H1 (cell line): Measurements from ENCODE around the gene PGP. TPM values are rescaled to one million over a fixed set of nuclear protein-coding genes. Genes with fewer than 3 reads are reported as not detected.

Experiments used
- CTCF ChIA-PET: fragments of 300-600 bp; sonication (Branson Sonifier 250); formaldehyde crosslinking; loops from one replicate; lab custom pipeline; 2021; ENCODE audit not compliant: partially characterized antibody; lab: Charles Lee
- POLR2A ChIA-PET: fragments of 300-600 bp; sonication (Branson Sonifier 250); formaldehyde crosslinking; loops from one replicate; lab custom pipeline; 2021; ENCODE audit warnings: inconsistent platforms; ENCODE audit not compliant: partially characterized antibody; lab: Charles Lee
- DNase-seq, 2 experiments: peaks; one replicate each; pipeline versions ENCODE4 v3.0.0 to v3.0.0-alpha.2; 2010 to 2022; ENCODE audit warnings: low spot score in 2 of 2, low read depth in 1 of 2, mixed read lengths in 1 of 2
- FAIRE-seq: peaks from 2 replicates; lab custom pipeline; 2011; peaks lifted over from hg19 to GRCh38; lab: Jason Lieb, UNC
- H2AFZ ChIP-seq: 2 replicates; pipeline ENCODE4 v1.8.1; 2012; ENCODE audit warnings: low read length, inconsistent platforms
- H2AK5ac ChIP-seq: 2 replicates; pipeline ENCODE4 v1.6.1; 2013; ENCODE audit warnings: low read depth, low read length
- H2BK120ac ChIP-seq: replicated peaks from 2 replicates; pipeline ENCODE3; 2013; ENCODE audit warnings: low read depth, low read length, inconsistent platforms
- H2BK12ac ChIP-seq: 2 replicates; pipeline ENCODE4 v1.6.1; 2013; ENCODE audit warnings: low read depth, low read length
- H2BK15ac ChIP-seq: 2 replicates; pipeline ENCODE4 v1.6.1; 2013; ENCODE audit warnings: low read length
- H2BK20ac ChIP-seq: 2 replicates; pipeline ENCODE4 v1.6.1; 2013; ENCODE audit warnings: low read length
- H2BK5ac ChIP-seq: 2 replicates; pipeline ENCODE4 v1.6.1; 2013; ENCODE audit warnings: low read depth, low read length
- H3K14ac ChIP-seq: 2 replicates; pipeline ENCODE4 v1.6.1; 2013; ENCODE audit warnings: inconsistent platforms; ENCODE audit not compliant: insufficient read length
- H3K18ac ChIP-seq: 2 replicates; pipeline ENCODE4 v1.6.1; 2013; ENCODE audit warnings: low read length; ENCODE audit errors: extremely low read depth
- H3K23ac ChIP-seq: 2 replicates; pipeline ENCODE4 v1.6.1; 2013; ENCODE audit warnings: inconsistent platforms; ENCODE audit not compliant: insufficient read length
- H3K23me2 ChIP-seq: 2 replicates; pipeline ENCODE4 v1.6.1; 2013; ENCODE audit warnings: low read depth, low read length
- H3K27ac ChIP-seq: 2 replicates; pipeline ENCODE4 v1.6.1; 2011; ENCODE audit warnings: low read depth, low read length, inconsistent platforms
- H3K27me3 ChIP-seq, 4 experiments: replicated peaks in 1 of 4; 1 replicate in 1 of 4; 2 replicates in 3 of 4; pipeline versions ENCODE4 v1.6.1 to v1.8.1; 2011 to 2013; ENCODE audit warnings: low read length in 3 of 4, mild to moderate bottlenecking in 3 of 4, inconsistent platforms in 2 of 4, mixed read lengths in 2 of 4, moderate library complexity in 1 of 4; ENCODE audit not compliant: control insufficient read depth in 3 of 4, insufficient read depth in 3 of 4; ENCODE audit errors: extremely low read depth in 1 of 4
- H3K36me3 ChIP-seq, 4 experiments: 2 replicates each; pipeline versions ENCODE4 v1.6.1 to v1.8.1; 2011 to 2013; ENCODE audit warnings: mild to moderate bottlenecking in 4 of 4, low read length in 3 of 4, moderate library complexity in 2 of 4, control low read depth in 1 of 4, inconsistent platforms in 1 of 4; ENCODE audit not compliant: insufficient read depth in 4 of 4, control insufficient read depth in 2 of 4
- H3K4ac ChIP-seq: replicated peaks from 2 replicates; pipeline ENCODE3; 2013; ENCODE audit warnings: low read length, low read depth, mixed read lengths, inconsistent platforms; ENCODE audit not compliant: insufficient read length
- H3K4me1 ChIP-seq, 4 experiments: replicated peaks in 1 of 4; 1 replicate in 1 of 4; 2 replicates in 3 of 4; pipeline versions ENCODE4 v1.6.1 to v1.8.1; 2011 to 2013; ENCODE audit warnings: low read length in 3 of 4, inconsistent platforms in 2 of 4, mixed read lengths in 1 of 4; ENCODE audit not compliant: insufficient read depth in 4 of 4, control insufficient read depth in 3 of 4
- H3K4me2 ChIP-seq, 2 experiments: 2 replicates each; pipeline versions ENCODE4 v1.6.1 to v1.8.1; 2011 to 2013; ENCODE audit warnings: low read depth in 2 of 2, low read length in 2 of 2, control low read depth in 1 of 2, inconsistent platforms in 1 of 2, mild to moderate bottlenecking in 1 of 2; ENCODE audit not compliant: insufficient read depth in 1 of 2
- H3K4me3 ChIP-seq, 4 experiments: fragments of 200-600, 300-600 bp in 1 of 4; sonication (generic), shearing (Covaris generic), sonication (Bioruptor Twin) in 1 of 4; 2 replicates each; pipeline versions ENCODE4 v1.5.1 to v1.8.1; 2011 to 2016; ENCODE audit warnings: low read length in 4 of 4, low read depth in 3 of 4, control low read depth in 2 of 4, inconsistent platforms in 2 of 4, mild to moderate bottlenecking in 2 of 4, mixed read lengths in 1 of 4, moderate library complexity in 1 of 4; ENCODE audit not compliant: insufficient read depth in 2 of 4; ENCODE audit errors: extremely low read depth in 1 of 4
- H3K56ac ChIP-seq: replicated peaks from 2 replicates; pipeline ENCODE3; 2013; ENCODE audit warnings: low read depth, mild to moderate bottlenecking, mixed read lengths, low read length, inconsistent platforms; ENCODE audit not compliant: insufficient read length
- H3K79me1 ChIP-seq: 2 replicates; pipeline ENCODE4 v1.6.1; 2013; ENCODE audit warnings: low read depth, low read length, control low read depth
- H3K79me2 ChIP-seq, 2 experiments: 2 replicates each; pipeline versions ENCODE4 v1.6.1 to v1.8.1; 2012 to 2013; ENCODE audit warnings: low read length in 2 of 2, mild to moderate bottlenecking in 2 of 2, inconsistent platforms in 1 of 2; ENCODE audit not compliant: insufficient read depth in 2 of 2, control insufficient read depth in 1 of 2
- H3K9ac ChIP-seq, 4 experiments: replicated peaks in 1 of 4; 1 replicate in 1 of 4; 2 replicates in 3 of 4; pipeline versions ENCODE4 v1.6.1 to v1.8.1; 2011 to 2013; ENCODE audit warnings: low read depth in 3 of 4, low read length in 3 of 4, control low read depth in 2 of 4, mild to moderate bottlenecking in 2 of 4, moderate library complexity in 2 of 4, inconsistent platforms in 1 of 4; ENCODE audit errors: extremely low read depth in 1 of 4
- H3K9me3 ChIP-seq, 2 experiments: 2 replicates each; pipeline versions ENCODE4 v1.6.1 to v1.8.1; 2012 to 2013; ENCODE audit warnings: mild to moderate bottlenecking in 2 of 2, moderate library complexity in 2 of 2, control low read depth in 1 of 2, inconsistent platforms in 1 of 2, low read depth in 1 of 2, low read length in 1 of 2, mixed read lengths in 1 of 2; ENCODE audit not compliant: insufficient read depth in 2 of 2
- H4K20me1 ChIP-seq, 2 experiments: replicated peaks in 1 of 2; 2 replicates each; pipeline versions ENCODE3 to v1.8.1; 2011 to 2013; ENCODE audit warnings: inconsistent platforms in 2 of 2, low read length in 2 of 2, mild to moderate bottlenecking in 1 of 2; ENCODE audit not compliant: insufficient read depth in 2 of 2, control insufficient read depth in 1 of 2
- H4K5ac ChIP-seq: 2 replicates; pipeline ENCODE4 v1.6.1; 2013; ENCODE audit warnings: low read length, low read depth, mixed read lengths, inconsistent platforms; ENCODE audit not compliant: insufficient read length
- H4K8ac ChIP-seq: 2 replicates; pipeline ENCODE4 v1.8.0; 2013; ENCODE audit warnings: mild to moderate bottlenecking, moderate library complexity, low read length, inconsistent platforms; ENCODE audit not compliant: insufficient read depth; ENCODE audit errors: extremely low read depth
- H4K91ac ChIP-seq: replicated peaks from 2 replicates; pipeline ENCODE3; 2013; ENCODE audit warnings: low read length, mixed read lengths, inconsistent platforms; ENCODE audit not compliant: insufficient read length
- ASH2L ChIP-seq: fragments of 200-600, 300-600 bp; sonication (generic); IDR thresholded peaks from one replicate; pipeline ENCODE4 v1.7.1; 2017; ENCODE audit warnings: low read length
- CREB1 ChIP-seq: IDR thresholded peaks from 2 replicates; pipeline ENCODE4 v1.6.1; 2012; ENCODE audit warnings: inconsistent platforms
- EGR1 ChIP-seq: IDR thresholded peaks from 2 replicates; pipeline ENCODE4 v1.6.1; 2011; ENCODE audit warnings: low read depth, low read length, borderline replicate concordance
- GABPA ChIP-seq: IDR thresholded peaks from 2 replicates; pipeline ENCODE4 v1.6.1; 2011; ENCODE audit warnings: mild to moderate bottlenecking, low read length, moderate library complexity, borderline replicate concordance; ENCODE audit not compliant: insufficient read depth
- NRF1 ChIP-seq: IDR thresholded peaks from 2 replicates; pipeline ENCODE4 v1.6.1; 2011; ENCODE audit warnings: mild to moderate bottlenecking, low read depth, low read length, improper control_type of control experiment
- RAD21 ChIP-seq, 2 experiments: IDR thresholded peaks in 1 of 2; conservative IDR thresholded peaks in 1 of 2; 2 replicates each; pipeline ENCODE4 v1.6.1; 2011; ENCODE audit warnings: low read depth in 2 of 2, low read length in 2 of 2, improper control_type of control experiment in 1 of 2, inconsistent platforms in 1 of 2, mild to moderate bottlenecking in 1 of 2, moderate library complexity in 1 of 2
- SP1 ChIP-seq: IDR thresholded peaks from 2 replicates; pipeline ENCODE4 v1.6.1; 2011; ENCODE audit warnings: low read depth, low read length
- WGBS, 2 experiments: shearing (Covaris generic) in 1 of 2; methylation state at CpG; one replicate each; pipeline versions ENCODE4 v1.1.6 to v1.1.7; 2013 to 2015; ENCODE audit warnings: low lambda C conversion rate in 2 of 2, mixed read lengths in 2 of 2, inconsistent platforms in 1 of 2, low coverage in 1 of 2, missing lambda C conversion rate in 1 of 2; ENCODE audit not compliant: insufficient replicate concordance in 2 of 2, insufficient coverage in 1 of 2, insufficient read length in 1 of 2; ENCODE audit errors: extremely low coverage in 1 of 2, missing lambda C conversion rate in 1 of 2; 5-methylcytosine and 5-hydroxymethylcytosine counted together
- polyA plus RNA-seq, 7 experiments: library from polyadenylated mRNA; depleted of rRNA in 3 of 7; stranded (reverse) in 5 of 7; unstranded in 2 of 7; fragments of >200 nt in 5 of 7; fragments of 200-250 nt in 2 of 7; gene quantifications; 1 replicate in 5 of 7; 2 replicates in 1 of 7; 4 replicates in 1 of 7; pipeline versions ENCODE4 v1.2.1 to v1.2.3, GENCODE V29; 2011 to 2013; ENCODE audit warnings: missing spikeins in 2 of 7, mixed read lengths in 2 of 7
- total RNA-seq: library from RNA; stranded (reverse); fragmentation: NEBNext Ultra II Directional; extraction: Animal tissue kit (Norgen Biotek cat#: 25700); gene quantifications from 2 replicates; pipeline ENCODE4 v1.2.1, GENCODE V29; 2021
- TF ChIP-seq, protein P1 (sequence below): IDR thresholded peaks from 2 replicates; pipeline ENCODE4 v1.6.1; 2012; ENCODE audit warnings: inconsistent platforms
- TF ChIP-seq, protein P2 (sequence below): IDR thresholded peaks from 2 replicates; pipeline ENCODE4 v1.6.1; 2011; ENCODE audit warnings: low read length, improper control_type of control experiment

PGP gene
- total and polyA plus RNA-seq, 2 of the 8 experiments (the other 6 are each of a cell fraction or from before 2014, with no cell fraction given) = 30.9 to 55.9 TPM

DNA sequence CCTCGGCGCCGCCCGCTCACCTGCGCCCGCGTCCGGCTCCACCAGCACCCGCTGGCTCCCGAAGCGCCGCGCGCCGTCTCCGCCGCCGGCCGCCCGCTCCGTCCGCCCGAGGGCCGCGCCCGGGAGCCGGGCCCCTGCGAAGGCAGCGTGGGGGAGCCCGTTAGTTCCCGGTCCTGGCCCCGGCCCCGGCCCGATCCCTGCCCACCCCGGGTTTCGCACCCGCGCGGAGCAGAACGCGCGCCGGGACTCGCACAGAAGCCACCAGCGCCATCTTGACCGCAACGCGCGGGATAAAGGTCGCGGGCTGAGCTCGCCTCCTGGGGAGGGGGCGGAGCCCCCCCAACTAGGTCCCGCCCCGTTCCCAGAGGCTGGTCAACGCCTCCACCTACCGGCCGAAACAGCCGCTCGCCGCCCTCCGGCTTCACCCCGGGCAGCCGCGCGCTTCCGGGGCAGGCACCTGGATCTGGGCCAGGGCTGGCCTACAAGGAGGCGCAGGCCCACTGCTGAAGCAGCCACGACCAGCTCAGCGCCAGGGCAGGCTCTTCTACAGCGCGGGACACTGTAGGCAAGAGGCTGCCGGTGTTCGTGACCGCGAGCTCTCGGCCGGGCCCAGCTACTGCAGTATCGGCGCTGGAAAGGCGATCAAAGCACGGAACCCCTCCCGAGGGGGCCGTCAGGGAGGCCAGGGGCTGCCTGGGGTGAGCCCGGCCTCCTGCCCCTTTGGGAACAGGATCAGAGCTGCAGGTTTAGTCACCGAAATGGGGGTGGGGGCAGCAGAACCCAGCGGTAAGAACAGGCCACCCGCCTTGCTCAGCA is 36.9 kb upstream of the PGP start, which contains the start of gene ECI1:
Gene ECI1 (minus strand): TSS at position 292 of the 816 bp plus-strand sequence. CDS start 21 bp downstream, at position 271.
- Histone ChIP-seq H3K9ac (peak within 1 kb of the TSS; percentile 68 to 95 (median 79)), H2BK15ac (no peak within 1 kb of the TSS), H3K4me1 (peaks cover 4 to 6% (median 5%) of the 10 kb centered on the region in 4 experiments; a peak in 6 of 7 replicates), H3K4ac (no peak within 1 kb of the TSS), H3K23ac (no peak within 1 kb of the TSS), H3K14ac (no peak within 1 kb of the TSS), H3K79me2 (peaks cover 0 to 23% of the 10 kb centered on the region in 2 experiments; a peak in 2 of 4 replicates), H3K27me3 (no peaks in the 10 kb centered on the region), H2BK5ac (peak within 1 kb of the TSS; percentile 90), H3K18ac (peak within 1 kb of the TSS; percentile 78), H2AFZ (no peak within 1 kb of the TSS), H2BK120ac (no peak within 1 kb of the TSS), H4K8ac (peak within 1 kb of the TSS; percentile 96), H3K4me3 (peak within 1 kb of the TSS; percentile 76 to 95 (median 83)), H3K79me1 (peaks cover 4% of the 10 kb centered on the region; the same call in 1 of the 2 replicates), H3K9me3 (no peaks in the 10 kb centered on the region), H3K56ac (peak within 1 kb of the TSS; percentile 42), H3K27ac (peak within 1 kb of the TSS; percentile 86), H2BK20ac (no peak within 1 kb of the TSS), H4K20me1 (peaks cover 6 to 13% of the 10 kb centered on the region in 2 experiments), H3K4me2 (peak within 1 kb of the TSS; percentile 63 to 84), H2BK12ac (peak within 1 kb of the TSS; percentile 68; the same call in 1 of the 2 replicates), H2AK5ac (peak within 1 kb of the TSS; percentile 9; the same call in 1 of the 2 replicates), H4K91ac (no peak within 1 kb of the TSS), H3K36me3 (peaks cover 19 to 46% (median 34%) of the 10 kb centered on the region in 4 experiments), H3K23me2 (peaks cover 3% of the 10 kb centered on the region; the same call in 1 of the 2 replicates), H4K5ac (peak within 1 kb of the TSS; percentile 87)
- no peak for FAIRE-seq
- DNase-seq = peak; percentile 84 to 96
- ChIA-PET CTCF (interaction anchor here (0.5 to 2.6 kb wide), 20 partner anchors 9 to 695 kb away, joined by 3 to 26 read pairs (median 4); partner anchors contain the start of gene DNASE1L2), POLR2A (interaction anchor here (0.6 to 13.9 kb wide), 41 partner anchors 12 to 352 kb away, joined by 3 to 228 read pairs (median 5); partner anchors contain the start of genes AMDHD2, CEMP1, DNASE1L2 and E4F1)
- 6% methylated on average over 82 of the region's 88 CpGs; no CpG with 5 or more reads in 1 of the 2 experiments for WGBS, 2 experiments
- TF ChIP-seq, protein P1, sequence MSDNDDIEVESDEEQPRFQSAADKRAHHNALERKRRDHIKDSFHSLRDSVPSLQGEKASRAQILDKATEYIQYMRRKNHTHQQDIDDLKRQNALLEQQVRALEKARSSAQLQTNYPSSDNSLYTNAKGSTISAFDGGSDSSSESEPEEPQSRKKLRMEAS = no peak; the same call in 1 of the 2 replicates
- TF ChIP-seq, protein P2, sequence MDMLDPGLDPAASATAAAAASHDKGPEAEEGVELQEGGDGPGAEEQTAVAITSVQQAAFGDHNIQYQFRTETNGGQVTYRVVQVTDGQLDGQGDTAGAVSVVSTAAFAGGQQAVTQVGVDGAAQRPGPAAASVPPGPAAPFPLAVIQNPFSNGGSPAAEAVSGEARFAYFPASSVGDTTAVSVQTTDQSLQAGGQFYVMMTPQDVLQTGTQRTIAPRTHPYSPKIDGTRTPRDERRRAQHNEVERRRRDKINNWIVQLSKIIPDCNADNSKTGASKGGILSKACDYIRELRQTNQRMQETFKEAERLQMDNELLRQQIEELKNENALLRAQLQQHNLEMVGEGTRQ = no peak
- peak; percentile 30; the same call in 1 of the 2 replicates for TF ChIP-seq CREB1
- TF ChIP-seq ASH2L = no peak
- peak; percentile 58; the same call in 1 of the 2 replicates for TF ChIP-seq EGR1
- peak; percentile 65; the same call in 1 of the 2 replicates for TF ChIP-seq GABPA
- no peak for TF ChIP-seq NRF1
- TF ChIP-seq SP1 = peak; percentile 77
- TF ChIP-seq RAD21 (IDR thresholded peaks at IDR 0.05 in 1 of 2, conservative IDR thresholded peaks at IDR 0.05 in 1 of 2; ENCODE audit: low read depth in 2 of 2, low read length in 2 of 2) = peak; percentile 62 to 71; a peak in 3 of 4 replicates
